Smooth muscle cell (in vitro differentiated cells): Measurements from ENCODE around the gene RBM38. TPM values are rescaled to one million over a fixed set of nuclear protein-coding genes. Genes with fewer than 3 reads are reported as not detected.

Source experiments
- DNase-seq: peaks from one replicate; lab custom pipeline; 2025; ENCODE audit not compliant: unreplicated experiment; lab: John Stamatoyannopoulos, UW
- H2AFZ ChIP-seq: fragments of 200-600 bp; sonication (generic); 2 replicates; pipeline ENCODE4 v1.6.0; 2016; ENCODE audit warnings: antibody characterized with exemption, low read depth, mild to moderate bottlenecking
- H3F3A ChIP-seq: fragments of 200-600 bp; sonication (generic); 2 replicates; pipeline ENCODE4 v1.6.0; 2017; ENCODE audit warnings: antibody characterized with exemption, low read depth
- H3K27ac ChIP-seq: fragments of 200-600 bp; sonication (generic); 2 replicates; pipeline ENCODE4 v1.5.1; 2016; ENCODE audit warnings: low read depth, mild to moderate bottlenecking
- H3K27me3 ChIP-seq: fragments of 200-600 bp; sonication (generic); 2 replicates; pipeline ENCODE4 v1.6.1; 2016; ENCODE audit warnings: low read depth, mild to moderate bottlenecking
- H3K36me3 ChIP-seq: fragments of 200-600 bp; sonication (generic); 2 replicates; pipeline ENCODE4 v1.5.1; 2016; ENCODE audit warnings: low read depth
- H3K4me1 ChIP-seq: fragments of 200-600 bp; sonication (generic); 2 replicates; pipeline ENCODE4 v1.5.1; 2016; ENCODE audit warnings: low read depth
- H3K4me2 ChIP-seq: fragments of 200-600 bp; sonication (generic); 2 replicates; pipeline ENCODE4 v1.6.0; 2016; ENCODE audit warnings: mild to moderate bottlenecking
- H3K4me3 ChIP-seq: fragments of 200-600 bp; sonication (generic); 2 replicates; pipeline ENCODE4 v1.5.1; 2016; ENCODE audit warnings: mild to moderate bottlenecking
- H3K79me2 ChIP-seq: fragments of 200-600 bp; sonication (generic); 2 replicates; pipeline ENCODE4 v1.6.0; 2016; ENCODE audit warnings: low read depth, mild to moderate bottlenecking
- H3K9ac ChIP-seq: fragments of 200-600 bp; sonication (generic); 2 replicates; pipeline ENCODE4 v1.6.0; 2016; ENCODE audit warnings: low read depth
- H3K9me3 ChIP-seq: fragments of 200-600 bp; sonication (generic); replicated peaks from 2 replicates; pipeline ENCODE4 v1.5.1; 2016; ENCODE audit warnings: low read depth
- H4K20me1 ChIP-seq: fragments of 200-600 bp; sonication (generic); 2 replicates; pipeline ENCODE4 v1.6.0; 2016; ENCODE audit warnings: low read depth
- WGBS: methylation state at CpG from one replicate; pipeline ENCODE4 v1.1.7; 2016; ENCODE audit warnings: low lambda C conversion rate; 5-methylcytosine and 5-hydroxymethylcytosine counted together
- polyA plus RNA-seq: library from polyadenylated mRNA; unstranded; fragments of >200 nt; fragmentation: Nextera tagmentation; extraction: Ambion mirVana; gene quantifications from 2 replicates; pipeline ENCODE4 v1.2.1, GENCODE V29; 2016
- total RNA-seq: library from RNA; depleted of rRNA; stranded (reverse); fragments of >200 nt; gene quantifications from 2 replicates; pipeline ENCODE4 v1.2.3, GENCODE V29; 2014
- TF ChIP-seq, protein P1 (sequence below): fragments of 200-600 bp; sonication (generic); IDR thresholded peaks from 2 replicates; pipeline ENCODE4 v1.5.1; 2017; ENCODE audit warnings: borderline replicate concordance, mild to moderate bottlenecking, antibody characterized with exemption; ENCODE audit not compliant: insufficient read depth, poor library complexity, severe bottlenecking

RBM38 gene
- total and polyA plus RNA-seq, 2 experiments from 2014 or later: 12.0 to 12.7 TPM

- TF ChIP-seq, protein P1, sequence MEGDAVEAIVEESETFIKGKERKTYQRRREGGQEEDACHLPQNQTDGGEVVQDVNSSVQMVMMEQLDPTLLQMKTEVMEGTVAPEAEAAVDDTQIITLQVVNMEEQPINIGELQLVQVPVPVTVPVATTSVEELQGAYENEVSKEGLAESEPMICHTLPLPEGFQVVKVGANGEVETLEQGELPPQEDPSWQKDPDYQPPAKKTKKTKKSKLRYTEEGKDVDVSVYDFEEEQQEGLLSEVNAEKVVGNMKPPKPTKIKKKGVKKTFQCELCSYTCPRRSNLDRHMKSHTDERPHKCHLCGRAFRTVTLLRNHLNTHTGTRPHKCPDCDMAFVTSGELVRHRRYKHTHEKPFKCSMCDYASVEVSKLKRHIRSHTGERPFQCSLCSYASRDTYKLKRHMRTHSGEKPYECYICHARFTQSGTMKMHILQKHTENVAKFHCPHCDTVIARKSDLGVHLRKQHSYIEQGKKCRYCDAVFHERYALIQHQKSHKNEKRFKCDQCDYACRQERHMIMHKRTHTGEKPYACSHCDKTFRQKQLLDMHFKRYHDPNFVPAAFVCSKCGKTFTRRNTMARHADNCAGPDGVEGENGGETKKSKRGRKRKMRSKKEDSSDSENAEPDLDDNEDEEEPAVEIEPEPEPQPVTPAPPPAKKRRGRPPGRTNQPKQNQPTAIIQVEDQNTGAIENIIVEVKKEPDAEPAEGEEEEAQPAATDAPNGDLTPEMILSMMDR: no peak
- WGBS: 96% methylated on average over 8 of the region's 8 CpGs
- Histone ChIP-seq H4K20me1 (peaks cover under 1% of the 10 kb centered on the region), H3K4me1 (peaks cover 18% of the 10 kb centered on the region), H3K4me3 (no peak overlapping the region), H3K9ac (no peak overlapping the region), H3K27me3 (no peaks in the 10 kb centered on the region), H3K36me3 (no peaks in the 10 kb centered on the region), H3K4me2 (no peak overlapping the region), H2AFZ (no peak overlapping the region), H3K27ac (no peak overlapping the region), H3F3A (no peaks in the 10 kb centered on the region), H3K79me2 (no peaks in the 10 kb centered on the region), H3K9me3 (no peaks in the 10 kb centered on the region)
- DNase-seq: no peak
These were observed 3.7 kb upstream of the RBM38 start for GRCh38 chr20:57387463-57387862.

- Histone ChIP-seq H3K4me2 (no peak overlapping the region), H3K9me3 (no peaks in the 10 kb centered on the region), H3K9ac (no peak overlapping the region), H3K27ac (no peak overlapping the region), H2AFZ (no peak overlapping the region), H3K79me2 (no peaks in the 10 kb centered on the region), H3K4me3 (no peak overlapping the region), H3K36me3 (no peaks in the 10 kb centered on the region), H3F3A (no peaks in the 10 kb centered on the region), H3K27me3 (no peaks in the 10 kb centered on the region), H4K20me1 (peaks cover 5% of the 10 kb centered on the region), H3K4me1 (peaks cover 18% of the 10 kb centered on the region)
- TF ChIP-seq, protein P1: no peak
- WGBS: 60% methylated on average over 7 of the region's 7 CpGs
- DNase-seq: no peak
These were observed 3.2 kb upstream of the RBM38 start for GRCh38 chr20:57387945-57388371.

DNA sequence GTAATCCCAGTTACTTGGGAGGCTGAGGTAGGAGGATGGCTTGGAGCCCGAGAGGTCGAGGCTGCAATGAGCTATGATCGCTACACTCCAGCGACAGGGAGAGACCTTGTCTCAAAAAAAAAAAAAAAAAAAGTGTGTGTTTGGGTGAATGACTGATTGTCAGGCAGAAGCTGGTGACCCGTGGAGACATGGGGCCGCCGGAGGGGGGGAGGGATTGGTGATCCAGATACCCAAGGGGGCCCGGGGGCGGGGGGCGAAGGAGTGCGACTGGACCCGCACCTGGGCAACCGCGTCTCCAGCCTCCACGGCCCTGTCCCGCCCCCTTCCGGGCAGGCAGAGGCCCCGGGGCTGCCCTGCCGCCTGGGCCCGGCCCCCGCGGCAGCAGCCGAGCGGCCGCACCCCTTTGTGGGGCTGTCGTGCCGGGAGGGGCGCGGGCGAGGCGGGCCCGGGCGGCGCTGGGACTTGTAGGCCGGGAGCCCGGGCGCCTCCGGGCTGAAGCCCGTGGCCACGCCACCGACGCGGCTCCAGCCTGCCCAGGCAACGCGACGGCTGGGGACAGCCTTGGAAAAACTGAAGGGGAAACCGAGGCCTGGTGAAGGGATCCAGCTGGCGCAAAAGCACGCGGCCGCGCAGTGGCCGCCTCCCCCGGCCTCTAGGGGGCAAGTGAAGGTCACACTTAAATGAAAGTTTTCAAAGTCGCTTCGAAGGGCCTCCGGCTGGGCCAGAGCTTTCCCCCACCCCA is 2.1 kb upstream of the RBM38 start:
- peak overlapping the region; percentile 90 for H3K4me2 ChIP-seq
- TF ChIP-seq, protein P1: peak; percentile 26

More for the DNA sequence above, 2.1 kb upstream of the RBM38 start:
- H3K36me3 ChIP-seq: no peaks in the 10 kb centered on the region
- no peaks in the 10 kb centered on the region for H3F3A ChIP-seq
- peak overlapping the region; percentile 75 for H2AFZ ChIP-seq
- 8% methylated on average over 47 of the region's 57 CpGs for WGBS
- H3K27me3 ChIP-seq: no peaks in the 10 kb centered on the region
- no peaks in the 10 kb centered on the region for H3K9me3 ChIP-seq
- peak; percentile 22 for DNase-seq
- H4K20me1 ChIP-seq: peaks cover 8% of the 10 kb centered on the region
- H3K9ac ChIP-seq: no peak overlapping the region
- H3K79me2 ChIP-seq: no peaks in the 10 kb centered on the region
- peak overlapping the region; percentile 11 for H3K27ac ChIP-seq
- peak overlapping the region; percentile 40 for H3K4me3 ChIP-seq
- peaks cover 18% of the 10 kb centered on the region for H3K4me1 ChIP-seq
